Cardiac fibroblast (primary cell): Measurements from ENCODE around the gene RASSF8.
A peak's percentile ranks its signal among the peaks of the same experiment; 100 is the strongest.

Experiments used
- DNase-seq, 2 donors: peaks; one replicate each; pipeline versions ENCODE4 v3.0.0 to v3.0.0-alpha.2; 2010; ENCODE audit warnings: low read depth in 2 of 2
- H3K4me3 ChIP-seq, 2 donors: replicated peaks in 1 of 2; 1 replicate in 1 of 2; 2 replicates in 1 of 2; pipeline ENCODE4 v1.5.1; 2011; ENCODE audit warnings: low read depth in 2 of 2, low read length in 2 of 2, mild to moderate bottlenecking in 2 of 2, moderate library complexity in 1 of 2
- TF ChIP-seq, protein P1 (sequence below): IDR thresholded peaks from one replicate; pipeline ENCODE4 v1.5.1; 2011; ENCODE audit warnings: low read depth, mild to moderate bottlenecking, low read length, inconsistent platforms

RASSF8 gene

GRCh38 chr12:26077915-26078702 is 119.6 kb downstream of the RASSF8 start:
- TF ChIP-seq, protein P1, sequence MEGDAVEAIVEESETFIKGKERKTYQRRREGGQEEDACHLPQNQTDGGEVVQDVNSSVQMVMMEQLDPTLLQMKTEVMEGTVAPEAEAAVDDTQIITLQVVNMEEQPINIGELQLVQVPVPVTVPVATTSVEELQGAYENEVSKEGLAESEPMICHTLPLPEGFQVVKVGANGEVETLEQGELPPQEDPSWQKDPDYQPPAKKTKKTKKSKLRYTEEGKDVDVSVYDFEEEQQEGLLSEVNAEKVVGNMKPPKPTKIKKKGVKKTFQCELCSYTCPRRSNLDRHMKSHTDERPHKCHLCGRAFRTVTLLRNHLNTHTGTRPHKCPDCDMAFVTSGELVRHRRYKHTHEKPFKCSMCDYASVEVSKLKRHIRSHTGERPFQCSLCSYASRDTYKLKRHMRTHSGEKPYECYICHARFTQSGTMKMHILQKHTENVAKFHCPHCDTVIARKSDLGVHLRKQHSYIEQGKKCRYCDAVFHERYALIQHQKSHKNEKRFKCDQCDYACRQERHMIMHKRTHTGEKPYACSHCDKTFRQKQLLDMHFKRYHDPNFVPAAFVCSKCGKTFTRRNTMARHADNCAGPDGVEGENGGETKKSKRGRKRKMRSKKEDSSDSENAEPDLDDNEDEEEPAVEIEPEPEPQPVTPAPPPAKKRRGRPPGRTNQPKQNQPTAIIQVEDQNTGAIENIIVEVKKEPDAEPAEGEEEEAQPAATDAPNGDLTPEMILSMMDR: no peak
- DNase-seq: peak; percentile 26 to 56
- H3K4me3 ChIP-seq: no peak overlapping the region

- no peak for DNase-seq
- TF ChIP-seq, protein P1: no peak
- H3K4me3 ChIP-seq: no peak overlapping the region
These were observed 122.4 kb downstream of the RASSF8 start for GRCh38 chr12:26080911-26081310.

DNA sequence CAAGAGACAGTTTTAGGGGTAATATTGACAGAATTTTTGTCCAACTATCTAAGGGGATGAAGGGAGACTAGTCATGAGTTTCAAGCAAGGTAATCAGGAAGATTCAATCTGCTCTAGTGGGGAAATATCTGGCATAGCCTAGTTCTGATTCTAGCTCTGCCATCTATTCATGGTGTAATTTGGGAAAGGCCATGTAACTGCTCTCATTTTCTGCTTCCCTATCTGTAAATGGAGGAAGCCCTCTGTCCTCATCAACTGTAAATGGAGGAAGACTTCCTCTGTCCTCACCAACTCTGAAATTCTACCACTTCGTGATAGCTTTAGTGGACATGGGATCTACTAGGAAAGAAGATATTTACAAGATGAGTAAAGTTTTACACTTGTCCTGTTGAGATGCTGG is 128.5 kb downstream of the RASSF8 start:
- TF ChIP-seq, protein P1: no peak
- H3K4me3 ChIP-seq: no peak overlapping the region
- no peak for DNase-seq

- TF ChIP-seq, protein P1: no peak
- no peak overlapping the region for H3K4me3 ChIP-seq
- DNase-seq: no peak
These were observed 130.5 kb downstream of the RASSF8 start for GRCh38 chr12:26088998-26089397.

DNA sequence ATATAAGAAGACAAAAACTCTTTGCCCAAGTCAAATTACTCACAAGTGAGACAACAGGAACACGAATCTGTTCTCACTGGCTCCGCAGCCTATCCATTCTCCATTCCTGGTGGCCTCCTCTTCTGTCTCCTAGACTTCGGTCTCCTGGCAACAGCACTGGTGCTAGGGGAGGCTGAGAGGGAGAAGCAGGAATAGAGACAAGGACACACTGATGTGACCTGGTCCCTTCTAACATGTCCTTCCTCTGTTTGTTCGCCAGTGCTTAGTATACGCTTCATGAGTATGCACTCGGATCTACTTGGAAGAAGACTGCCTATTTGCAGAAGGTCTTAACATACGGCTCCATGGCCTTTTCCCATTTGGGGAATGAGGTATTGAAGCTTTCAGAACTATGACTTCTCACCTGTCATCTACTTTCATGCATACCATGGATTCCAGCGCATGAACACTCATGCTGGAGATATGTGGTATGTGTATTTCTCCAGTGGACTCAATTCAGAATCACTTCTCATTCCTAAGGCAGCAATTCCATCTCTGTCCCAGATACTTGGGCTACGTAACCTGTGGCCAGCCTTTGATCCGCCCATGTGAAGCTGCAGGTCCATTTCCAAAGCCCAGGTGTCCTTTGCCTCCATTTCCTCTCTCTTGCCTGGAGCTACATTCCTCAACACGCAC is 132.5 kb downstream of the RASSF8 start:
- H3K4me3 ChIP-seq: no peak overlapping the region
- TF ChIP-seq, protein P1: no peak
- DNase-seq: peak in 1 of 2 donors; percentile 41

DNA sequence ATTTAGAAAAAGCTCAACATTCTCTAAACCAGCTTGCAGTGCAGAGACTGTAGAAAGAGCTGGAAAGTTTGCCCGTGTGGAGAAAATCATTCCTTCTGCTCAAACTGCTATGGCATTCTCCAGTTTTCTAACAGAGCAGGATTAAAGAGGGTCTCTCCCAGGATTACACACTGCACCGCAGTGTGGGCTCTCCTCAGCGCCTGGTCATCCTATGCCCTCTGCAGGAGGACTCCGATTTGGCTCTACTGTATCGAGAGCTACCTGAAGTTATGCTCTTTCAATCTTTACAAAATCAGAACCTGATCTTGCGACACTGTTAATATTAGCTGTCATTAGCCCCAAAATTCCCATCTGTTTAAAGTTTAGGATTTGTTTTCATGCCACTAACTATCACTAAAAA is 133.3 kb downstream of the RASSF8 start:
- TF ChIP-seq, protein P1: peak; percentile 23
- no peak overlapping the region for H3K4me3 ChIP-seq
- DNase-seq: peak in 1 of 2 donors; percentile 28
